Esophagus muscularis mucosa (tissue), 4 donors: ENCODE results near the gene ZNF263. TPM values are rescaled to one million over a fixed set of nuclear protein-coding genes. Genes with fewer than 3 reads are reported as not detected.

Experiments
- DNase-seq: peaks from one replicate; pipeline ENCODE4 v3.0.0-alpha.2; 2017; ENCODE audit errors: extremely low spot score
- H3K27ac ChIP-seq, 4 donors: fragments of 200-600 bp; sonication (generic); replicated peaks in 1 of 4; 1 replicate in 3 of 4; 2 replicates in 1 of 4; pipeline ENCODE4 v1.5.1; 2016 to 2019; ENCODE audit warnings: mild to moderate bottlenecking in 1 of 4
- H3K27me3 ChIP-seq, 4 donors: fragments of 200-600 bp; sonication (generic); one replicate each; pipeline versions ENCODE4 v1.5.1 to v1.6.0; 2016 to 2019
- H3K36me3 ChIP-seq, 4 donors: fragments of 200-600 bp; sonication (generic); one replicate each; pipeline ENCODE4 v1.5.1; 2016 to 2019
- H3K4me1 ChIP-seq, 4 donors: fragments of 200-600 bp; sonication (generic); one replicate each; pipeline ENCODE4 v1.5.1; 2016 to 2019
- H3K4me3 ChIP-seq, 4 donors: fragments of 200-600 bp; sonication (generic); 1 replicate in 2 of 4; 2 replicates in 2 of 4; pipeline ENCODE4 v1.5.1; 2016 to 2019; ENCODE audit warnings: mild to moderate bottlenecking in 4 of 4, moderate library complexity in 1 of 4
- H3K9me3 ChIP-seq, 4 donors: fragments of 200-600 bp; sonication (generic); 1 replicate in 3 of 4; 2 replicates in 1 of 4; pipeline ENCODE4 v1.5.1; 2016 to 2019
- EP300 ChIP-seq: sonication (generic); formaldehyde crosslinking; IDR thresholded peaks from one replicate; pipeline ENCODE4 v1.6.1; 2017; ENCODE audit warnings: antibody characterized with exemption
- POLR2A ChIP-seq: fragments of 450-650 bp; IDR thresholded peaks from one replicate; pipeline ENCODE4 v1.6.1; 2017; ENCODE audit warnings: antibody characterized with exemption, moderate library complexity, mild to moderate bottlenecking, low read depth
- POLR2AphosphoS5 ChIP-seq, 2 donors: sonication (generic); formaldehyde crosslinking; IDR thresholded peaks; one replicate each; pipeline ENCODE4 v1.6.1; 2017; ENCODE audit warnings: antibody characterized with exemption in 2 of 2
- WGBS: methylation state at CpG from one replicate; pipeline ENCODE4 v1.1.5; 2018; 5-methylcytosine and 5-hydroxymethylcytosine counted together
- intact Hi-C: fragments of 100-400 bp; cut with DNase I; formaldehyde crosslinking; loops from one replicate; pipeline ENCODE4 v1.15.1; 2023
- total RNA-seq, 4 donors: library from RNA; depleted of rRNA; stranded (reverse); fragments of >200 nt; gene quantifications; one replicate each; pipeline versions ENCODE4 v1.1.0 to v1.2.1, GENCODE V29; 2016
- TF ChIP-seq, protein P1 (sequence below), 3 experiments: fragments of 200-600 bp in 2 of 3; fragments of 450-650 bp in 1 of 3; sonication (generic) in 2 of 3; IDR thresholded peaks; one replicate each; pipeline ENCODE4 v1.5.1; 2017 to 2019; ENCODE audit warnings: antibody characterized with exemption in 3 of 3, mild to moderate bottlenecking in 2 of 3, moderate library complexity in 1 of 3

The ZNF263 gene
- total RNA-seq, 4 donors from 2014 or later = 31.1 to 54.3 (median 42.8) TPM

DNA sequence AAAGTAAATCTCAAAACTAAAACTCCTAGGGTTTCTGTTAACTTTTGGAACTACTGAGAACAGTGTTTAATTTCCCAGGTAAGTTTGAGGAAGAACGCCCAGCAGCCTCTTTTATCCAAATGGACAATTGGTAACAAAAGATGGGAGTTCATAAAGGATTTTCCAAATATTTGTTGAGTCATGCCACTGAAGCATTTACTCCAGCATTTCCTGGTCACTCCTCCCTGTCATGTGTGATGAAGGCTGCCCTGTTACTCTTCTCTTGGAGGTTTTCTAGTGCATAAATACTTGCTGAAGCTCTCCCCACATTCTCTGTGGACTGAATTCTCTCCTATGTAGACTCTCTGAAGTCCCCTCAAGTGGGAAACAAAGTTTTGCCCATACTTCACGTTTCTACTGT is 38.5 kb downstream of the ZNF263 start:
- no peak overlapping the region for H3K27ac ChIP-seq
- H3K36me3 ChIP-seq = peaks cover 15 to 24% (median 18%) of the 10 kb centered on the region in 4 donors
- no peaks in the 10 kb centered on the region for H3K4me1 ChIP-seq
- no peaks in the 10 kb centered on the region for H3K27me3 ChIP-seq
- 71% methylated on average over 2 of the region's 2 CpGs for WGBS
- no peak overlapping the region for H3K4me3 ChIP-seq
- peaks cover 16 to 93% (median 75%) of the 10 kb centered on the region in 4 donors for H3K9me3 ChIP-seq
- intact Hi-C loops = no loop called here
- TF ChIP-seq POLR2A (no peak), EP300 (no peak), POLR2AphosphoS5 (IDR thresholded peaks at IDR 0.05) (no peak)
- TF ChIP-seq, protein P1, sequence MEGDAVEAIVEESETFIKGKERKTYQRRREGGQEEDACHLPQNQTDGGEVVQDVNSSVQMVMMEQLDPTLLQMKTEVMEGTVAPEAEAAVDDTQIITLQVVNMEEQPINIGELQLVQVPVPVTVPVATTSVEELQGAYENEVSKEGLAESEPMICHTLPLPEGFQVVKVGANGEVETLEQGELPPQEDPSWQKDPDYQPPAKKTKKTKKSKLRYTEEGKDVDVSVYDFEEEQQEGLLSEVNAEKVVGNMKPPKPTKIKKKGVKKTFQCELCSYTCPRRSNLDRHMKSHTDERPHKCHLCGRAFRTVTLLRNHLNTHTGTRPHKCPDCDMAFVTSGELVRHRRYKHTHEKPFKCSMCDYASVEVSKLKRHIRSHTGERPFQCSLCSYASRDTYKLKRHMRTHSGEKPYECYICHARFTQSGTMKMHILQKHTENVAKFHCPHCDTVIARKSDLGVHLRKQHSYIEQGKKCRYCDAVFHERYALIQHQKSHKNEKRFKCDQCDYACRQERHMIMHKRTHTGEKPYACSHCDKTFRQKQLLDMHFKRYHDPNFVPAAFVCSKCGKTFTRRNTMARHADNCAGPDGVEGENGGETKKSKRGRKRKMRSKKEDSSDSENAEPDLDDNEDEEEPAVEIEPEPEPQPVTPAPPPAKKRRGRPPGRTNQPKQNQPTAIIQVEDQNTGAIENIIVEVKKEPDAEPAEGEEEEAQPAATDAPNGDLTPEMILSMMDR (IDR thresholded peaks at IDR 0.05) = no peak
- no peak for DNase-seq

- whole genome bisulfite sequencing = 74% methylated on average over 4 of the region's 4 CpGs
- H3K9me3 ChIP-seq = peaks cover 0 to 36% (median 25%) of the 10 kb centered on the region in 4 donors
- intact Hi-C loops = no loop called here
These were observed 44.2 kb downstream of the ZNF263 start for GRCh38 chr16:3327514-3327913.

GRCh38 chr16:3328104-3328503 is 44.8 kb downstream of the ZNF263 start:
- H3K9me3 ChIP-seq = peaks cover 0 to 30% (median 22%) of the 10 kb centered on the region in 4 donors
- H3K4me3 ChIP-seq = no peak overlapping the region
- intact Hi-C loops = no loop called here
- no peaks in the 10 kb centered on the region for H3K36me3 ChIP-seq
- no peaks in the 10 kb centered on the region for H3K4me1 ChIP-seq
- whole genome bisulfite sequencing = 39% methylated on average over 3 of the region's 3 CpGs
- H3K27me3 ChIP-seq = no peaks in the 10 kb centered on the region
- no peak overlapping the region for H3K27ac ChIP-seq
- DNase-seq = no peak
- TF ChIP-seq, protein P1 (IDR thresholded peaks at IDR 0.05) = no peak
- TF ChIP-seq EP300 (no peak), POLR2A (no peak), POLR2AphosphoS5 (IDR thresholded peaks at IDR 0.05) (no peak)

More at GRCh38 chr16:3327514-3327913, 44.2 kb downstream of the ZNF263 start:
- Histone ChIP-seq H3K36me3 (no peaks in the 10 kb centered on the region), H3K27me3 (no peaks in the 10 kb centered on the region), H3K4me3 (no peak overlapping the region), H3K27ac (no peak overlapping the region), H3K4me1 (no peaks in the 10 kb centered on the region)
- TF ChIP-seq POLR2AphosphoS5 (IDR thresholded peaks at IDR 0.05) = no peak
- TF ChIP-seq, protein P1 (IDR thresholded peaks at IDR 0.05) = no peak
- TF ChIP-seq POLR2A = no peak
- TF ChIP-seq EP300 = no peak
- DNase-seq = no peak

- Histone ChIP-seq H3K4me3 (no peak overlapping the region), H3K9me3 (peaks cover 0 to 28% (median 18%) of the 10 kb centered on the region in 4 donors), H3K27ac (no peak overlapping the region), H3K36me3 (no peaks in the 10 kb centered on the region), H3K27me3 (no peaks in the 10 kb centered on the region), H3K4me1 (no peaks in the 10 kb centered on the region)
- no peak for DNase-seq
- intact Hi-C loops = no loop called here
- TF ChIP-seq EP300 = no peak
- no peak for TF ChIP-seq POLR2A
- TF ChIP-seq POLR2AphosphoS5 (IDR thresholded peaks at IDR 0.05) = no peak
- TF ChIP-seq, protein P1 (IDR thresholded peaks at IDR 0.05) = no peak
- 47% methylated on average over 2 of the region's 2 CpGs for WGBS
These were observed 45.4 kb downstream of the ZNF263 start for GRCh38 chr16:3328643-3329042.

Other genes with a start within 250 kb of the ZNF263 start
- under 1 TPM in 2 of 4 donors, not detected in 2; 0.19 to 0.42 TPM for gene BICDL2, start 246.5 kb upstream of the ZNF263 start, total RNA-seq
- gene MMP25, start 236.9 kb upstream of the ZNF263 start, total RNA-seq = 1 to 10 TPM in 1 of 4 donors, under 1 TPM in 3; under 0.01 to 4.5 (median 0.12) TPM
- 10 to 100 TPM; 13.7 to 40.8 (median 31.2) TPM for gene IL32, start 217.9 kb upstream of the ZNF263 start, total RNA-seq
- gene ZSCAN10, start 184.2 kb upstream of the ZNF263 start, total RNA-seq = not detected
- 10 to 100 TPM; 10.6 to 25.0 (median 17.1) TPM for gene ZNF205, start 170.9 kb upstream of the ZNF263 start, total RNA-seq
- gene ZNF213, start 148.5 kb upstream of the ZNF263 start, total RNA-seq = 10 to 100 TPM in 3 of 4 donors, 1 to 10 TPM in 1; 8.4 to 18.3 (median 13.5) TPM
- gene OR1F1, start 95.3 kb upstream of the ZNF263 start, total RNA-seq = not detected
- gene ZNF200, start 48.3 kb upstream of the ZNF263 start, total RNA-seq = 1 to 10 TPM; 5.8 to 8.2 (median 7.1) TPM
- gene MEFV, start 26.9 kb upstream of the ZNF263 start, total RNA-seq = 1 to 10 TPM; 1.2 to 4.0 (median 1.5) TPM
- 1 to 10 TPM; 4.6 to 8.3 (median 7.6) TPM for gene TIGD7, start 21.9 kb downstream of the ZNF263 start, total RNA-seq
- 10 to 100 TPM; 15.4 to 18.9 (median 16.9) TPM for gene ZNF75A, start 22.0 kb downstream of the ZNF263 start, total RNA-seq
- not detected for gene OR2C1, start 72.4 kb downstream of the ZNF263 start, total RNA-seq
- 10 to 100 TPM; 12.9 to 16.1 (median 15.2) TPM for gene ZSCAN32, start 117.5 kb downstream of the ZNF263 start, total RNA-seq
- 10 to 100 TPM in 3 of 4 donors, 1 to 10 TPM in 1; 8.9 to 23.2 (median 16.4) TPM for gene ZNF174, start 117.7 kb downstream of the ZNF263 start, total RNA-seq
- gene ZNF597, start 160.0 kb downstream of the ZNF263 start, total RNA-seq = 1 to 10 TPM; 1.5 to 2.2 (median 1.8) TPM
- 10 to 100 TPM; 28.0 to 59.8 (median 47.8) TPM for gene NAA60, start 160.2 kb downstream of the ZNF263 start, total RNA-seq
- gene C16orf90, start 212.0 kb downstream of the ZNF263 start, total RNA-seq = not detected
- gene CLUAP1, start 217.5 kb downstream of the ZNF263 start, total RNA-seq = 10 to 100 TPM; 25.0 to 31.5 (median 26.9) TPM